Suppressor macrophage (primary cell): ENCODE results near the gene SLC17A7.

Experiments used
- DNase-seq, 4 experiments: peaks; one replicate each; pipeline ENCODE4 v3.0.0-alpha.2; 2020 to 2022

The SLC17A7 gene

GRCh38 chr19:49407079-49407478, 34.2 kb downstream of the SLC17A7 start:
- peak in 1 of 4 experiments; percentile 9 for DNase-seq

GRCh38 chr19:49403404-49404187, 37.7 kb downstream of the SLC17A7 start:
- DNase-seq: no peak

- DNase-seq: no peak
Observed at GRCh38 chr19:49400029-49400428, 41.3 kb downstream of the SLC17A7 start.

GRCh38 chr19:49398931-49399330, 42.4 kb downstream of the SLC17A7 start:
- DNase-seq: no peak

GRCh38 chr19:49398001-49398615, 43.2 kb downstream of the SLC17A7 start:
- DNase-seq: no peak

- no peak for DNase-seq
Observed at GRCh38 chr19:49396738-49397505, 44.4 kb downstream of the SLC17A7 start.

GRCh38 chr19:49395581-49396407, 45.5 kb downstream of the SLC17A7 start:
- DNase-seq: peak in 1 of 4 experiments; percentile 38

GRCh38 chr19:49393881-49394280, 47.4 kb downstream of the SLC17A7 start:
- DNase-seq: no peak

- peak; percentile 78 to 90 (median 85) for DNase-seq
Observed at GRCh38 chr19:49391581-49392399, 49.5 kb downstream of the SLC17A7 start.

- no peak for DNase-seq
Observed at GRCh38 chr19:49390929-49391359, 50.4 kb downstream of the SLC17A7 start.

GRCh38 chr19:49390131-49390928, 51.0 kb downstream of the SLC17A7 start:
- no peak for DNase-seq

GRCh38 chr19:49389406-49389805, 51.9 kb downstream of the SLC17A7 start:
- no peak for DNase-seq

GRCh38 chr19:49387936-49388372, 53.4 kb downstream of the SLC17A7 start, which contains the start of gene KASH5:
Gene KASH5 (plus strand): TSS chr19:49388249. CDS start chr19:49390884, 2,635 bp downstream.
- peak; percentile 85 to 89 (median 88) for DNase-seq

GRCh38 chr19:49383599-49383998, 57.7 kb downstream of the SLC17A7 start:
- DNase-seq: no peak

GRCh38 chr19:49382639-49383038, 58.7 kb downstream of the SLC17A7 start:
- DNase-seq: no peak

GRCh38 chr19:49380391-49380790, 60.9 kb downstream of the SLC17A7 start:
- DNase-seq: no peak
